Nephron (organoid): ENCODE measurements around the gene PPP1R3E.
"Not testable (repeated sequence)": the region's sequence is repeated elsewhere in the genome, so short reads cannot be mapped to it uniquely, and the experiment has no call there.

Experiments
- H3K27ac Mint-ChIP-seq, 3 experiments: 2 replicates each; pipeline ENCODE4 v1.8.0; 2020; ENCODE audit warnings: mixed read lengths in 3 of 3, mild to moderate bottlenecking in 2 of 3, moderate library complexity in 1 of 3
- H3K27me3 Mint-ChIP-seq: 2 replicates; pipeline ENCODE4 v1.8.0; 2021; ENCODE audit warnings: low read depth, mild to moderate bottlenecking, moderate library complexity, mixed read lengths
- H3K36me3 Mint-ChIP-seq: 2 replicates; pipeline ENCODE4 v1.8.0; 2020; ENCODE audit warnings: low read depth, mixed read lengths
- H3K4me1 Mint-ChIP-seq: 2 replicates; pipeline ENCODE4 v1.8.0; 2020; ENCODE audit warnings: mixed read lengths
- H3K4me3 Mint-ChIP-seq, 3 experiments: 2 replicates each; pipeline ENCODE4 v1.8.0; 2020; ENCODE audit warnings: mild to moderate bottlenecking in 3 of 3, mixed read lengths in 3 of 3, moderate library complexity in 2 of 3
- H3K9me3 Mint-ChIP-seq: 2 replicates; pipeline ENCODE4 v1.8.0; 2020; ENCODE audit warnings: mixed read lengths
- TF ChIP-seq, protein P1 (sequence below), 3 experiments: fragments of 200-600 bp; sonication (generic); IDR thresholded peaks; one replicate each; pipeline ENCODE4 v1.5.0; 2021; ENCODE audit warnings: antibody characterized with exemption in 3 of 3; ENCODE audit not compliant: unreplicated experiment in 3 of 3

PPP1R3E gene

DNA sequence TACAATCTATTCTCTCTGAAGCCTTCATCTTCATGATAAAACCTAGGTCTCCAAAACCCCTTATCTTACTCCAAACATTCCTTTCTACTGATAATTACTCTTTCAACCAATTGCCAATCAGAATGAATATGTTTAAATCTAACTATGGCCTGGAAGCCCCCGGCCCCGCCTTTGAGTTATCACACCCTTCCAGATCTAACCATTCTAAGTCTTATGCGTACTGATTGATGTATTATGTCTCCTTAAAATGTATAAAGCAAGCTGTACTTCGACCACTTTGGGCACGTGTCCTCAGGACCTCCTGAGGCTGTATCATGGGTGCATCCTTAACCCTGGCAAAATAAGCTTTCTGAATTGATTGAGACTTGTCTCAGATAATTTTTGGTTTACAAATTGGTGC lies 33.0 kb upstream of the PPP1R3E start:
- H3K4me1 Mint-ChIP-seq, result no peaks in the 10 kb centered on the region
- no peak overlapping the region for H3K4me3 Mint-ChIP-seq
- H3K9me3 Mint-ChIP-seq, result peaks cover 9% of the 10 kb centered on the region
- TF ChIP-seq, protein P1, sequence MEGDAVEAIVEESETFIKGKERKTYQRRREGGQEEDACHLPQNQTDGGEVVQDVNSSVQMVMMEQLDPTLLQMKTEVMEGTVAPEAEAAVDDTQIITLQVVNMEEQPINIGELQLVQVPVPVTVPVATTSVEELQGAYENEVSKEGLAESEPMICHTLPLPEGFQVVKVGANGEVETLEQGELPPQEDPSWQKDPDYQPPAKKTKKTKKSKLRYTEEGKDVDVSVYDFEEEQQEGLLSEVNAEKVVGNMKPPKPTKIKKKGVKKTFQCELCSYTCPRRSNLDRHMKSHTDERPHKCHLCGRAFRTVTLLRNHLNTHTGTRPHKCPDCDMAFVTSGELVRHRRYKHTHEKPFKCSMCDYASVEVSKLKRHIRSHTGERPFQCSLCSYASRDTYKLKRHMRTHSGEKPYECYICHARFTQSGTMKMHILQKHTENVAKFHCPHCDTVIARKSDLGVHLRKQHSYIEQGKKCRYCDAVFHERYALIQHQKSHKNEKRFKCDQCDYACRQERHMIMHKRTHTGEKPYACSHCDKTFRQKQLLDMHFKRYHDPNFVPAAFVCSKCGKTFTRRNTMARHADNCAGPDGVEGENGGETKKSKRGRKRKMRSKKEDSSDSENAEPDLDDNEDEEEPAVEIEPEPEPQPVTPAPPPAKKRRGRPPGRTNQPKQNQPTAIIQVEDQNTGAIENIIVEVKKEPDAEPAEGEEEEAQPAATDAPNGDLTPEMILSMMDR (IDR thresholded peaks at IDR 0.05; ENCODE audit: unreplicated experiment in 3 of 3), result no peak
- no peak overlapping the region for H3K27ac Mint-ChIP-seq
- no peaks in the 10 kb centered on the region for H3K36me3 Mint-ChIP-seq
- H3K27me3 Mint-ChIP-seq, result peaks cover 11% of the 10 kb centered on the region

DNA sequence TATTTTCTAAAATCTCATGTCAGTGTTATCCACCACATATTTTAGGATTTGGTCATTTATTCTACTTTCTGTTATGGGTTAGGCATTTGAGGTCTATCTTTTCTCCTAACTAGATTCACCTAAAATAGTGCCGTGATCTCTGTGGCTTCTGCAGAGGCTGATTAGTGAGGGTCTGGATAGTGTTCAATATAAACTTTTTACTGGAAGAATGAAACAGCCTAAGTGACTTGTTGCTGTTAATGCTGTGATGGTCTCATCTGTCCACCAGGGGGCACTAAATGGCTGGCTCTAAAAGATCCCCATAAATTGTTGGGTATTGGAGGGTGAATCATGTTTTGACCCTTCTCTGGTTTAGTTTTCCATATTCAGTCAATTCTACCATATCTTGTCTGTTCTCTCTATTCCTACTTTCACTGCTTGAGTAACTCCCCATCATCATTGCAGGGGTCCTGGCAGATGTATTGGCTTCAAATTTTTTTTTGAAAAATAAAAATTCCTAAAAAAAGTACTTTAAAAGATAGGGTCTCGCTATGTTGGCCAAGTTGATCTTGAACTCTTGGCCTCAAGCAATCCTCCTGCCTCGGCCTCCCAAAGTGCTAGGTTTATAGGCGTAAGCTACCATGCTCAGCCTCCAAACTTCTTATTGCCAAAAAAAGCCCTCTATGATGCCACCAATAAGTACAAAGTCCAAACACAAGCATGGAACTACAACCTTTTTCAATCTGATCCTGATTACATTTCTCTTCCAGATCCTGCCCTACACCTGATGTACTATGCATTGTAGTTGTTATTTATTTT lies 25.5 kb upstream of the PPP1R3E start:
- Mint-ChIP-seq H3K27ac (peak overlapping the region; percentile 21 to 73 (median 73)), H3K4me3 (peak overlapping the region in 1 of 3 experiments; percentile 53)
- TF ChIP-seq, protein P1 (IDR thresholded peaks at IDR 0.05; ENCODE audit: unreplicated experiment in 3 of 3), result peak; percentile 86 to 93 (median 89)

DNA sequence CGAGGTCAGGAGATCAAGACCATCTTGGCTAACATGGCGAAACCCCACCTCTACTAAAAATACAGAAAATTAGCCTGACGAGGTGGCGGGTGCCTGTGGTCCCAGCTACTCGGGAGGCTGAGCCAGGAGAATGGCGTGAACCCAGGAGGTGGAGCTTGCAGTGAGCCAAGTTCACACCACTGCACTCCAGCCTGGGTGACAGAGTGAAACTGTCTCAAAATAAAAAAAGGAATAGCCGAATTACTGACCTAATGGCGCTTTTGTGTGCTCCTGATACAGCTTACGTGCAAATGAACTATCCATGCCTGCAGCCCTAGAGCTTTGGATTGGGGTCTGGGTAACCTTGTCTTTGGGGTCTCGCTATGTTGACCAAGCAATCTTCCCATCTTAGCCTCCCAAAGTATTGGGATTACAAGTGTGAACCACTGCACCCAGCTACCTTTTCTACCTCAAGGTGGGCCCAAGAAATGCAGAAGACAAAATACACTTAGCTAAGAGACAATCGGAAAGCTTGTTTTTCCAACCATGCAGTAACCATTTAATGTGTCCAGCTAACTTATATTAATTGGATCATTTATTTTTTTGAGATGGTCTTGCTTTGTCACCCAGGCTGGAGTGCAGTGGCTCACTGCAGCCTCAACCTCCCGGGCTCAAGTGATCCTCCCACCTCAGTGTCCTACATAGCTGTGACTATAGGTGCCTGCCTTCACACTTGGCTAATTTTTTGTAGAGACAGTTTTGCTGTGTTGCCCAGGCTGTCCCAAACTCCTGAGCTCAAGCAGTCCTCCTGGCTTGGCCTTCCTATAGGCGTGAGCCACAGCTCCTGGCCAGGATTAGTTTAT lies 24.1 kb upstream of the PPP1R3E start:
- Mint-ChIP-seq H3K27ac (peak overlapping the region; percentile 20 to 68 (median 21)), H3K4me1 (peaks cover 22% of the 10 kb centered on the region), H3K4me3 (peak overlapping the region in 1 of 3 experiments; percentile 61), H3K27me3 (no peaks in the 10 kb centered on the region), H3K9me3 (no peaks in the 10 kb centered on the region), H3K36me3 (peaks cover 40% of the 10 kb centered on the region)
- TF ChIP-seq, protein P1 (IDR thresholded peaks at IDR 0.05; ENCODE audit: unreplicated experiment in 3 of 3), result no peak

More for the DNA sequence above, 25.5 kb upstream of the PPP1R3E start:
- no peaks in the 10 kb centered on the region for H3K27me3 Mint-ChIP-seq
- peaks cover 27% of the 10 kb centered on the region for H3K36me3 Mint-ChIP-seq
- H3K4me1 Mint-ChIP-seq, result peaks cover 12% of the 10 kb centered on the region
- H3K9me3 Mint-ChIP-seq, result no peaks in the 10 kb centered on the region

DNA sequence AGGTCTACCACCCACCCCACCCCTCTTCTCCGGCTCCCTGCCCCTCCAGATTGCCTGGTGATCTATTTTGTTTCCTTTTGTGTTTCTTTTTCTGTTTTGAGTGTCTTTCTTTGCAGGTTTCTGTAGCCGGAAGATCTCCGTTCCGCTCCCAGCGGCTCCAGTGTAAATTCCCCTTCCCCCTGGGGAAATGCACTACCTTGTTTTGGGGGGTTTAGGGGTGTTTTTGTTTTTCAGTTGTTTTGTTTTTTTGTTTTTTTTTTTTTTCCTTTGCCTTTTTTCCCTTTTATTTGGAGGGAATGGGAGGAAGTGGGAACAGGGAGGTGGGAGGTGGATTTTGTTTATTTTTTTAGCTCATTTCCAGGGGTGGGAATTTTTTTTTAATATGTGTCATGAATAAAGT lies 23.1 kb upstream of the PPP1R3E start:
- H3K36me3 Mint-ChIP-seq, result peaks cover 41% of the 10 kb centered on the region
- not testable (repeated sequence) for H3K27me3 Mint-ChIP-seq, H3K9me3 Mint-ChIP-seq
- H3K27ac Mint-ChIP-seq, result peak overlapping the region; percentile 14 to 69 (median 24)
- peak overlapping the region; percentile 7 to 17 (median 15) for H3K4me3 Mint-ChIP-seq
- H3K4me1 Mint-ChIP-seq, result peaks cover 22% of the 10 kb centered on the region

DNA sequence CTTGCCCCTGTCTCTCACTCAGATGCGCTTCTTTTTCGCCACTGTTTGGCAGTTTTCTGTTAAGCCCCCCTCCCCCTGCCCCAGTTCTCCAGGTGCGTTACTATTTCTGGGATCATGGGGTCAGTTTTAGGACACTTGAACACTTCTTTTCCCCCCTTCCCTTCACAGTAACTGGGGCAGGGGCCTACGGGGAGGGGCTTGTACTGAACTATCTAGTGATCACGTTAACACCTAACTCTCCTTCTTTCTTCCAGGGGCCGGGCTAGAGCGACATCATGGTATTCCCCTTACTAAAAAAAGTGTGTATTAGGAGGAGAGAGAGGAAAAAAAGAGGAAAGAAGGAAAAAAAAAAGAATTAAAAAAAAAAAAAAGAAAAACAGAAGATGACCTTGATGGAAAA lies 22.3 kb upstream of the PPP1R3E start:
- Mint-ChIP-seq H3K4me3 (peak overlapping the region; percentile 22 to 64 (median 62)), H3K36me3 (peaks cover 46% of the 10 kb centered on the region), H3K4me1 (peaks cover 28% of the 10 kb centered on the region), H3K27me3 (no peaks in the 10 kb centered on the region), H3K9me3 (no peaks in the 10 kb centered on the region), H3K27ac (peak overlapping the region in 2 of 3 experiments; percentile 46 to 79)
- TF ChIP-seq, protein P1 (IDR thresholded peaks at IDR 0.05; ENCODE audit: unreplicated experiment in 3 of 3), result no peak

DNA sequence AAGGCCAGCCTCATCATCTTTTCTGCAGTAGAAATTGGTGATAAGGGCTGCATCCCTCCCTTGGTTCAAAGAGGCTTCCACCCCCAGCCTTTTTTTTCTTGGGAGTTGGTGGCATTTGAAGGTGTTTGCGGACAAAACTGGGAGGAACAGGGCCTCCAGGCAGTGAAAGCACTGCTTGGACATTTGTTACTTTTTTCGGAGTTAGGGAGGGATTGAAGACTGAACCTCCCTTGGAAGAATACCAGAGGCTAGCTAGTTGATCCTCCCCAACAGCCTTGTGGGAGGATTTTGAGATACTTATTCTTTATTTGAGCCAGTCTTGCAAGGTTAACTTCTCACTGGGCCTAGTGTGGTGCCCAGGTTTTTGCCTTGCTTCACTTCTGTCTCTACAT lies 21.8 kb upstream of the PPP1R3E start:
- Mint-ChIP-seq H3K4me3 (peak overlapping the region; percentile 56 to 64 (median 62)), H3K4me1 (peaks cover 32% of the 10 kb centered on the region), H3K36me3 (peaks cover 51% of the 10 kb centered on the region), H3K9me3 (no peaks in the 10 kb centered on the region), H3K27ac (peak overlapping the region; percentile 45 to 79 (median 46)), H3K27me3 (no peaks in the 10 kb centered on the region)
- TF ChIP-seq, protein P1 (IDR thresholded peaks at IDR 0.05; ENCODE audit: unreplicated experiment in 3 of 3), result no peak
